Activated CD4-positive, alpha-beta T cell treated with anti-CD3 and anti-CD28 coated beads for 4 hours (primary cell): Measurements from ENCODE around the gene MOB1A.
A peak's percentile ranks its signal among the peaks of the same experiment; 100 is the strongest.
"Not testable (repeated sequence)": the region's sequence is repeated elsewhere in the genome, so short reads cannot be mapped to it uniquely, and the experiment has no call there.

Source experiments
- DNase-seq, 2 donors: peaks; one replicate each; pipeline ENCODE4 v3.0.0-alpha.2; 2020

Gene MOB1A

DNA sequence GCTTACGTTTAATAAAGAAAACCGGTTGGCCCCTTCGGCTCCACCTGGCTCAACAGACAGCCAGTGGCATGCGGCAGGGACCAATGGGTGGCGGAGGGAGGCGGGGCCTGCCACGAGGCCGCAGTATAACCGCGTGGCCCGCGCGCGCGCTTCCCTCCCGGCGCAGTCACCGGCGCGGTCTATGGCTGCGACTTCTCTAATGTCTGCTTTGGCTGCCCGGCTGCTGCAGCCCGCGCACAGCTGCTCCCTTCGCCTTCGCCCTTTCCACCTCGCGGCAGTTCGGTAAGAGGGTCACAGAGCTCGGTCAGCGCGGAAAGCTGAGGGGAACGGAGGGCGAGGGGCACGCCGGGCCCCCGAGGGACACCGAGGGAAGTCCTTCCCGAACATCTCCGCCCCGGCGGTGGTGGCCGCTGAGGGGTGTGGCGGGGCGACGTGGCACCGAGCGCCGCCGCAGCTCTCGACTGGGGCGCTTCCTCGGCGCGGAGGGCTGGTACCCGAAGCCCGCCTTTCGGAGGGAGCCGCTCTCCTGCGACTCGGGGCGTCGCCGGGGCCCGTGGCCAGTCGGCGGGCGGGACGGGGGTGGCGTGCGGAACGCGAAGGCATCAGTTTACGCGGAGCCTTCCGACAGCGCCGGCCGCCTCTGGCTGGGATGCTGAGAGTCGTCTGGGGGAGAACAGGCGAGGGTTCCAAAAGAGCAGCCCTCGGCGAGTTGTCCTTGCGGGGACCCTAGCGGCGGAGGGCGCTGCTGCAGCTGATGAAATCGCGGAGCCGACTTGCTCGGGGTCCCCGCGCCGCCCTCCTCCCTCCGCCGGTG is 20.0 kb upstream of the MOB1A start, which contains the start of gene MTHFD2:
Gene MTHFD2, plus strand, starts transcription at position 155 of the 814 bp plus-strand sequence. Its CDS starts 27 bp downstream, at position 182.
- peak; percentile 92 to 94 for DNase-seq

DNA sequence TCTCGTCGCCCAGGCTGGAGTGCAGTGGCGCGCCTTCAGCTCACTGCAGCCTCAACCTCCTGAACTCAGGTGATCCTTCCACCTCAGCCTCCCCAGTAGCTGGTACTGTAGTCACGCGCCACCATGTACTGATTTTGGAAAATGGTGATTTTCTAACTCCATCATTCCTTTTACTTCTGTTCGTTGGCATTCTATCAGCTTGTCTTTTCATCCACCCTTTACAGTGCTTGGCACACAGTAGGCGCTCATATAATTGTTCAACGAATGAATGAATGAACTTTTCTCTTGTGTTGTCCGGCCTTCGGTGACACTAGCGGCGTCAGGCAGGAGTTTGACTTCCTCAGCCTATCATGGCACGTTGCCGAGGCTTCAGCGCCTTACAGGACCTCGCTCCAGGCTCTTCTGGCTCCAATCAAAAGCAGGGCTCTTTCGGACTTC is 19.4 kb upstream of the MOB1A start:
- no peak for DNase-seq

DNA sequence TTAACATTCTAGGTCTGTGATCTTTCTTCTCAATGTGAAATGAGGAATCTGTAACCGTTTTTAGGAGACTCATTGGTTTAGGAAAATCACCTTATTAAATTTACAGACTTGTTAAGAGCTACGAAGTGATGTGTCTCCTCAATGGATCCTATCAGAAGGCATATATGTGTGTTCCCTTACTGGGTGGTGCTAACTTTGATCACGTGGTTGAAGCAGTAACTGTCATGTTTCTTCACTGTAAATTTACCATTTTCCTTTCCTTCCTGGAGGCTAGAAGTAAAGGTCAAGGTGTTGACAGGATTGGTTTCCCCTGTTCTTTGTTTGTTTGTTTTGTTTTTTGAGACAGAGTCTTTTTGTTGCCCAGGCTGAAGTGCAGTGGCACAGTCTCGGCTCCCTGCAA is 18.4 kb upstream of the MOB1A start:
- no peak for DNase-seq

DNA sequence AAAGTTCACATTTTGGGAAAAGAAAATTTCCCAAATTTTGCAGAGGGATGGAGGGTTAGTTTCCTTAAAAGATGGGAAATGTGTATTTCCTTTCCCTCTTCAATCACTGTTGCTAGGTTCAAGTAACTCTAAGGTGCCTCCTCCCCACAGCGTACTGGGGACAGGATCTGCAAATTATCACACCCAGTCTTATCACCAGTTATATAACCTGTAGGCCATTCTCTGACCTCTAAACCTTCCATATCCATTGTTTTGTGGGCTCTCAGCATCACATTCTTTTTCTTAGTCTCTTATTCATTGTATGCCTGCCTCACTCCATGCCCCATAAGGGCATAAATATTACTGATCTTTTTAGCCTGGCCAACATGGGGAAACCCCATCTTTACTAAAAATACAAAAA is 16.1 kb upstream of the MOB1A start:
- DNase-seq = no peak

DNA sequence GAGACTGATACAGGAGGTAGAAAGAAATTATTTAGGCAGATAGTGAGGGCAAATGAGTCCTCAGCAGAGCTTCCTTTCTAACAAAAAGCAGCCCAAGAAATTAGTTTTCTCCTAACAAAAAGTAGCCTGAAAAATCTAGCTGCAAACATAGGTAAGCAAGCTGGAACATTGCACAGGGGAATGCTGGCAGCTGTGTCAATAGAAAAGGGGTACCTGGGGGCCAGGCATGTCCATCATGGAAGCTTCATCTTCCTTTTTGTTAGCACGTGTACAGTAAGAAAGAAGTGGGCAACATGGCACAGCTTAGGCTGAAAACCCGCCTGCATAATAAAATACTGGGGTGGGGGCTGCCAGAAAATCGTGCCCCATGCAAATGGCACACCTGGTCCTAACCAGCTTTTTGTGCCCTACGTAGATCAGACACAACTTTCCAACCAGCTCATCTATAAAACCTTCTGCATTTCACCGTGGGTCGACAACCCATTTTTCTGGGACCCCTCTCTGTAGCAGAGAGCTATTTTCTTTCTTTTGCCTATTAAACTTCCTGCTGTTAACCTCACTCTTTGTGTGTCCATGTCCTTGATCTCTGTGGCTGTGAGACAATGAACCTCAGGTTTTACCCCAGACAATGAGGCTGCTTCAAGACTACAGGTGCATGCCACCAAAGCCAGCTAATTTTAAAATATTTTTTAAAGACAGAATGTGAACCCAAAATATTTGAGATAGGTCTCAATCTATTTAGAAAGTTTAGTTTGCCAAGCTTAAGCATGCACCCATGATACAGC is 13.1 kb upstream of the MOB1A start:
- DNase-seq = no peak

- no peak for DNase-seq
Observed at GRCh38 chr2:74188696-74189095, 10.0 kb upstream of the MOB1A start.

DNA sequence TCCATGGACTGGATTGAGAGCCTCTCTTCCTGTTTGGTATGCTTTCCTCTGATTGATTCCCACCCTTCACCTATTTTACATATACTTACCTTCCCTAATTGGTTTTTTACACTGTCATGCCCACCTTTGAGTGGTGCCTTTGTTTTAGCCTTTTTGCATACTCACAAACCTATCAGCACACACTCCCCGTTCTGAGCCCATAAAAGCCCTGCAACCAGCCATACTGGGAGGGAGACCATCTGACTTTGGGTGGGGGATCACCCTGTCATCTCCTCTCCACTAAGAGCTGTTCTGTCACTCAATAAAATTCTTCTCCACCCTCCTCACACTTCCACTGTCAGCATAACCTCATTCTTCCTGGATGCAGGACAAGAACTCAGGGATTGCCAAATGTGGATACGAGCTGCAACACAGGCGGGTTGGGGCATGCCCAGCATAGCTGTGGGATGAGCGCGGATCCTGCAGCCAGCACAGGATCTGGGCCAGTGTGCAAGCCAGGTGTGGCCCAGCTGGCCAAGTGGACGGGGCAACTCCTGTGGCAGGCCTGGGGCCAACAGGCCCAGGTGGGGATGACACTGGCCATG is 9.4 kb upstream of the MOB1A start:
- DNase-seq = no peak

DNA sequence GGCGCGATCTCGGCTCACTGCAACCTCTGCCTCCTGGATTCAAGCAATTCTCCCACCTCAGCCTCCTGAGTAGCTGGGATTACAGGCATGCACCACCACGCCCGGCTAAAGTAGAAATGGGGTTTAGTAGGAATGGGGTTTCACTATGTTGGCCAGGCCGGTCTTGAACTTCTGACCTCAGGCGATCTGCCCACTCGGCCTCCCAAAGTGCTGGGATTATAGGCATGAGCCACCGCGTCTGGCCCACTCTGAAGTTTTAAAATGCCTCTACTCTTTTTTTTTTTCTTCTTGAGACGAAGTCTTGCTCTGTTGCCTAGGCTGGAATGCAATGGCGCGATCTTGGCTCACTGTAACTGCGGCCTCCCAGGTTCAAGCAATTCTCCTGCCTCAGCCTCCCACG is 8.0 kb upstream of the MOB1A start:
- not testable (repeated sequence) for DNase-seq

- peak in 1 of 2 donors; percentile 20 for DNase-seq
Observed at GRCh38 chr2:74186038-74186437, 7.4 kb upstream of the MOB1A start.

GRCh38 chr2:74183878-74184277 is 5.2 kb upstream of the MOB1A start:
- no peak for DNase-seq

- no peak for DNase-seq
Observed at GRCh38 chr2:74181739-74182138, 3.1 kb upstream of the MOB1A start.

DNA sequence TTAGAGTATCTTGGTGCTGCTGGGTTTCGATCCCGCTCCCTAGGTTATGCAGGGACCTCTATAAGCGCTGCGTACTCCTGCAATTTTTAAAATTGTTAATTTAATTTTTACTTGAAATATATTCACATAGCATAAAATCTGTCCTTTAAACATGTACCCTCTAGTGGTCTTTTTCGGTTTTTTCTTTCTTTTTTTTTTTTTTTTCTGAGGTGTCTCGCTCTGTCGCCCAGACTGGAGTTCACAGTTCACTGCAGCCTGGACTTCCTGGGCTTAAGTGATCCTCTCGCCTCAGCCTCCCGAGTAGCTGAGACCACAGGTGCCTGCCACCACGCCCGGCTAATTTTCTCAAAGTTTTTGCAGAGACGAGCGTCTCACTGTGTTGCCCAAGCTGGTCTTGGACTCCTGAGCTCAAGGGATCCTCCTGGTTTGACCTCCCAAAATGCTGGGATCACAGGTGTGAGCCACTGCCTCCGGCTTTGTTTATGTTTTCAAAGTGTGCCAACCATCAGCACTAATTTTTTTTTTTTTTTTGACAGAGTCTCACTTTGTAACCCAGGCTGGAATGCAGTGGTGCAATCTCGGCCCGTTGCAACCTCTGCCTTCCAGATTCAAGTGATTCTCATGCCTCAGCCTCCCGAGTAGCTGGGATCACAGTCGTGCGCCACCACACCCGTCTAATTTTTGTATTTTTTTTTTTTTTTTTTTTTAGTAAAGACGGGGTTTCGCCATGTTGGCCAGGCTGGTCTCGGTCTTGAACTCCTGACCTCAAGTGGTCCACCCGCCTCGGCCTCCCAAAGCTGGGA is 585 bp upstream of the MOB1A start:
- DNase-seq = no peak

DNA sequence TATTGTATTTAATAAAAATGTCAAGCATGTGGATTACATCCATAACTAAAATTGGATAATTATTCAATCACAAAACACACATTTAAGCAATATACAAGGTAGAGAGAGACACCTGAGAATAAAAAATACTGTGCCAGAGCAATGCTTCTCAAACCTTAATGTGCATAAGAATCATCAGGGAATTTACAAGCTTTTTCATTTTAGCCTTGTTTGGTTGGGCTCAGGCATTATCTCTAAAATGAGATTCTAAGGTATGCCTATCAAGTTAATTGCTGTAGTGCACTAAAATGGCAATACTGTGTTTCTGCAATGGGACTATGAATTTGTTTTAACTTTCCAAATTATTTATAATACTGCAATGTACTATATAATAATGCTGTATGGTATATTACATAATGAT is 983 bp downstream of the MOB1A start:
- no peak for DNase-seq

DNA sequence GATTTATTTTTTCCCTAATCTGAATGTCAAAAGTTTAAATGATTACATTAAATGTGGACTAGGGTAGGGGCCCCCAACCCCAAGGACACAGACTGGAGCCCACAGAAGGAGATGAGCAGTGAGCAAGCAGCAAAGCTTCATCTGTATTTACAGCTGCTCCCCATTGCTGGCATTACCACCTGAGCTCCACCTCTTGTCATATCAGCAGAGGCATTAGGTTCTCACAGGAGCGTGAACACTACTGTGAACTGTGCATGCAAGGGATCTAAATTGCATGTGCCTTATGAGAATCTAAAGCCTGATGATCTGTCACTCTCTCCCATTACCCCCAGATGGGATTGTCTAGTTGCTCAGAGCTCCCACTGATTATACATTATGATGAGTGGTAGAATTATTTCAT is 3.8 kb downstream of the MOB1A start:
- no peak for DNase-seq

DNA sequence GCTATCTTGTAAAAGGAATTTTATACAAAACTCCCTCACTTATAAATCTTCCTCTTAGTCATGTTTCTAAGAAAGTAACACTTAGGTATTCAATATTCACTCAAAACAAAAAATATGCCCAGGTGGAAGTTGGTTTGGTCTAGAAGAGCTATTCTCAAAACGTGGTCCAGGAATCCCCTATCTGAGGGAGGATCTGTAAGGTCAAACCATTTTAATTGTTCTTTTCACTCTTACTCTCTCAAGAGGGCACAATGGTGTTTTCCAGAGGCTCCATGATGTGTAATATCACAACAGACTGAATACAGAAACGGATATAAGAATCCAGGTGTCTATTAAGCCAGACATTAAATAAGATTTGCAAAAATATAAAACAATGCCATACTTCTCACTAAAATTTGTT is 9.9 kb downstream of the MOB1A start:
- DNase-seq = no peak

- DNase-seq = no peak
Observed at GRCh38 chr2:74164761-74165160, 13.9 kb downstream of the MOB1A start.

DNA sequence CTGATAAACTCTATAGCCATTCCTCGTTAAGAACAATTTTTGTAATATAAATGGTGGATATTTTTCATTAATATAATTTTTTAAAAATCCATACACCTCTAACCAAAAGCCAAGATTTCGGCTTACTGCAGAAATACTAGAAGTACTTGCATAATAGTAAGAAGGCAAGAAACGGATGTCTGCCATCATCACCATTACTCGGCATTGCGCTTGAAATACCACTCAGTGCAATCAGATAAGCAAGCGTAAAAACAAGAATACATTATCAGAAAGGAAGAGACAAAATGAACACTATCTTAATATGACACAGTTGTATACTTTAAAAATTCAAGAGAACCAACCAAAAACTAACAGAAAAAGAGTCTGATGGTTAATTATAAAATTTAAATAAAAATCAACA is 15.7 kb downstream of the MOB1A start:
- no peak for DNase-seq

DNA sequence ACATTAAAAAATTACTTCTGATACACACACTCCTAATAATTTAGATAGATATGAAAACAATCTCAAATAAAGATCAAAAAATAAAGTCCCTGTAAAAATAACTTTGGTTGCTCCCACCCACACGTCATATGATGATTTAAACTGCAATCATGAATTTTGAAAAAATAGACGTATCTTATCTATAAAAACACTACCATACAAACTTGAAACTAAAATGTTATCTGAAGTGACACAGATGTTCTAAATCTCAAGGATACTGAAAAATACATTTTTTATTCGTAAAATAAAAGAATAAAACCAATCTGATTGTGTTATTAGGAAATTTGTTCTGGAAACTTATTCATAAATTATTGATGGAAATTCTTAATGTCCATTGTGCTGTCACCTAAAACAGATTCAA is 22.8 kb downstream of the MOB1A start:
- no peak for DNase-seq

- no peak for DNase-seq
Observed at GRCh38 chr2:74152954-74153353, 25.7 kb downstream of the MOB1A start.

GRCh38 chr2:74149570-74150319 is 28.9 kb downstream of the MOB1A start:
- no peak for DNase-seq

DNA sequence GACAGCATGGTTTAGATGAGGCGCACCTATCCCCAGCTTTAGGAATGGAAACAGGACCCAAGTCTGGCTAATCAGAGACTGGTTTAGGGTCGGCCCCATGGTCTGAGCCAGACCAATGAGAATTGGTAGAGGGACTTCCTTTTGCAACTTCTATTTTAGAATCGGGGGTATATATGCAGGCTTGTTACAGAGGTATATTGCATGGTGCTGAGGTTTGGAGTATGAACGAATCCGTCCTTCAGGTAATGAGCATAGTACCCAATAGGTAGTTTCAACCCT is 29.5 kb downstream of the MOB1A start:
- DNase-seq = no peak

DNA sequence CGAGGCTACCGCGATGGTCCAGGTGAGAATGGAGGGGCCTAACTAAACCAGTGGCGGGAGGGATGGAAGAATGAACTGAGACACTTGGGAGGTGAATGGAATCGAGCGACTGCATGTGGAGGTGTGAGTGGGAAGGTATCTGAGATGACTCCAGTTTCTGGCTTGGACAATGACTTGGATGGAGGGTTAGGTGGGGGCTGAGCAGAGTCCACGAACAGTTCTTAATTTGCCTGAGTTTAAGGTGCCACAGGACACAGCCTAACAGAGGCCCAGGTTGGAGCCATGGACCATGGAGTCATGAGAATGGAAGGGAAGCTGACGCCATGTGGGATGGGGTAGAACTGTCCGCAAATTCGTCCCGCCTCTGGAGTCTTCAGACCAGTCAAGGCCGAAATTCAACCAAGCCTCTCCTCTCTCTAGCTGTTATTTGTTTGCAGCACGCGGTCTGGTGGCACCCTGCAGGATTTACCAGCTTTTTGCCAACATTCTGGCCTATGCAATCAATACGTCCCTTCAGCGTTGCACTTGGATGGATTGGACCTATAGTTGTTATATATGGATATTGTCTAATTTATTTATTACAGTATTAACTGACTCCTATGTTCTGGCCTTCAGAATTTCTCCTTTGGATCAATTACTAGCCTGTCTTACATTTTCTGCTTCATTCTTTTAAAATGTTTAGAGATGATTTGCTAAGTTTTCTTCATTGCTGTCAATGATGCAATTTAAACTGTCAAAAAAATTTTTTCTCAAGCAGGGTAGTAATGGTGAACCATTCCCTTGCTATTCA is 30.0 kb downstream of the MOB1A start:
- no peak for DNase-seq
